ENCODE measurements around the gene TRRAP. TPM values are rescaled to one million over a fixed set of nuclear protein-coding genes. Genes with fewer than 3 reads are reported as not detected.

Gene TRRAP
- total RNA-seq, 3 donors from 2014 or later = 36.2 to 47.8 (median 44.5) TPM

DNA sequence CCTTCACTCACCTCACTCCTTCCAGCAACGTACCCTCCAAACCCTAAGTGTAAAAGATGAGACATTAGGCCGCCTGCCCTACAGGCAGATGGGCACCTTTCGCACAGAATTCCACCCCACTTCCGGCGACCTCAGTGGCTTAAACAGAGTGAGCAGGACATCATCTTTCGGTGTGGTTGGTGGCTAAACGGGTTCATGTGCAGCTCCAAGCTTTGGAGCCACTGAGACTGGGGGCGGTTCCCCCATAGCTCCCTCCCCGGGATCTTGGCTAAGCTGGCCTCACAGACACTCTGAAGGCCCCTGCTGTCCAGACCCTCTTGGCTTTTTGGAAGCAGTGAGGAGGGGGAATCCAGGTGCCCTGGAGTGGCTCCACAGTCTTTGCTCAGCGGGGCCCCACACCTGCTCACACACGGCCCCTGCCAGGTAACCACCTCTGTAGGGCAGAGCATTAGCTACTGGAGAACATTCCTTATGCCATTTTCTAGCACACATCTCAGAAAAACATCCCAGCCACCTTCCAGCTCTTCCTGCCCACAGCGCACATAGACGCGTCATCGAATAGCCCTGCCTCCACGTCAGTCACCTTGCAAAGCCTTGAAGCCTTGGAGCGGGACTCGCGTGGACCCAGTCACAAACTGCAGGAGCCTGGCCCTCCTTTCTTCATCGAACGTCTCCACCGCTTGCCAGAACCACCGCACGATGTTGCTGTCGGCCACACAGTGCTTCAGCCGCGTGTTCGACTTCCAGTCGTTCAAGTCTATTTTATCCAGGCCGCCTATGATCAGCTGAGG, 156.8 kb downstream of the TRRAP start:
- DNase-seq (no peak), ATAC-seq (no peak)
- peaks cover 10% of the 10 kb centered on the region for H3K36me3 ChIP-seq (ENCODE audit: low read depth)
- H3K4me3 ChIP-seq = no peak overlapping the region
- no peaks in the 10 kb centered on the region for H3K9me3 ChIP-seq
- TF ChIP-seq, protein P1, sequence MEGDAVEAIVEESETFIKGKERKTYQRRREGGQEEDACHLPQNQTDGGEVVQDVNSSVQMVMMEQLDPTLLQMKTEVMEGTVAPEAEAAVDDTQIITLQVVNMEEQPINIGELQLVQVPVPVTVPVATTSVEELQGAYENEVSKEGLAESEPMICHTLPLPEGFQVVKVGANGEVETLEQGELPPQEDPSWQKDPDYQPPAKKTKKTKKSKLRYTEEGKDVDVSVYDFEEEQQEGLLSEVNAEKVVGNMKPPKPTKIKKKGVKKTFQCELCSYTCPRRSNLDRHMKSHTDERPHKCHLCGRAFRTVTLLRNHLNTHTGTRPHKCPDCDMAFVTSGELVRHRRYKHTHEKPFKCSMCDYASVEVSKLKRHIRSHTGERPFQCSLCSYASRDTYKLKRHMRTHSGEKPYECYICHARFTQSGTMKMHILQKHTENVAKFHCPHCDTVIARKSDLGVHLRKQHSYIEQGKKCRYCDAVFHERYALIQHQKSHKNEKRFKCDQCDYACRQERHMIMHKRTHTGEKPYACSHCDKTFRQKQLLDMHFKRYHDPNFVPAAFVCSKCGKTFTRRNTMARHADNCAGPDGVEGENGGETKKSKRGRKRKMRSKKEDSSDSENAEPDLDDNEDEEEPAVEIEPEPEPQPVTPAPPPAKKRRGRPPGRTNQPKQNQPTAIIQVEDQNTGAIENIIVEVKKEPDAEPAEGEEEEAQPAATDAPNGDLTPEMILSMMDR (IDR thresholded peaks at IDR 0.05) = no peak
- H3K4me1 ChIP-seq (ENCODE audit: low read depth) = no peaks in the 10 kb centered on the region
- intact Hi-C loops (cut with DNase I, micrococcal nuclease) = no loop called here

DNA sequence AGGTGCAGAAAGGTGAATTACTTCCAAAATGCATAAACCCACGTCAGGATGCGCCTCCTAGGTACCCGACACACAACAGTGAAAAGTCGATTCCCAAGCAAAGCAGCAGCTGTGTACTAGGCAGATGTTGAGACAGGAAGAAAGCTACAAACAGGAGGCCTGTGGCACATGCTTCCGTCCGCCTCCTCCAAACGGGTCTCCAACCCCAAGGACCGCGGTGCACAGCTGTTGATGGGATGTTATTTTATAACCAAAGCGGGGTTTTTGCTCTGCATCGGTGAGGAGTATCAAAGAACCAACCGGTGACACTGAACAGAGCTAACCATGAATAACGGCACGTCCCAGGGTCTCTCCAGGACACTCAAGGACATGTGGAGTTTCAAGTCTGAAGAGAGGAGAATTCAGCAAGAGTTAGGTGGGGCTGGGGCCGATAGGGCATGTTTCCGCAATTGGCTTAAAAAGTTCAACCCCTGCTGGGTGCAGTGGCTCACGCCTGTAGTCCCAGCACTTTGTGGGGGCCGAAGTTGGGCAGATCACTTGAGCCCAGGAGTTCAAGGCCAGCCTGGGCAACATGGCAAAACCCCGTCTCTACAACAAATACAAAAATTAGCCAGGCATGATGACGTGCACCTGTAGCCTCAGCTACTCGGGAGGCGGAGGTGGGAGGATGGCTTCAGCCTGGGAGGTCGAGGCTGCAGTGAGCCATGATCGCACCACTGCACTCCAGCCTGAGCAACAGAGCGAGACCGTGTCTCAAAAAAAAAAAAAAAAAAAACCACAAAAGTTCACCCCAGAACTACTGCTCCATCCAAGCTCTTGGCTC, 157.6 kb downstream of the TRRAP start:
- intact Hi-C loops (cut with DNase I, micrococcal nuclease) = no loop called here
- no peak for DNase-seq

DNA sequence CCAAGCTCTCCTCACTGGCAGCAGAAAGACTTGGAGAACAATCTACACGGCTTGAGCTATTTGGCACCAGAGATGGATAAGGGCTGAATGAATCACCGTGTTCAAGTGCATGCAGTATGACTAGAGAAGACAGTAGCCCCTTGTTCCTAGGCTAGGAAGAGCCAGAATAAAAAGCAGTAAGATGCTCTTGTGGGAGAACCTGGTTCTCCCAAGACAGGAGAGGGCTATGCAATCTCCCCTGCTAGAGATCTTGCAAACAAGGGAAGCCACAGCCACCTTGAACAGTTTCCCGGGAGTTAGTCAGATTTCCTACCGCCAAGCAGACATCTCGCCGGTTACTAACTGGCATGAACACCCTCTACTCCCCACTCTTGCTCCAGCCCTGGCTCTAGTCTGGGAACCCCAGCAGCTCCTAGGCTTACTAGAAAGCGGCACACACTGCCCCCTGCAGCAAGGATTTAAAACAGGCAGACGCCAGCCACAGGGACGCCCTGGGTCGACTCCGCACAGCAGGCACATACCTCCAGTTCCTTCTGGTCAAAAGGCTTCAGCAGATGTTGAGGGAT, 158.3 kb downstream of the TRRAP start:
- no peaks in the 10 kb centered on the region for H3K9me3 ChIP-seq
- H3K36me3 ChIP-seq (ENCODE audit: low read depth) = peaks cover 6% of the 10 kb centered on the region
- ATAC-seq (no peak), DNase-seq (no peak)
- peaks cover 12% of the 10 kb centered on the region for H3K4me1 ChIP-seq (ENCODE audit: low read depth)
- intact Hi-C loops (cut with DNase I, micrococcal nuclease) = no loop called here
- H3K4me3 ChIP-seq = no peak overlapping the region
- TF ChIP-seq, protein P1 (IDR thresholded peaks at IDR 0.05) = no peak

More for the DNA sequence above, 157.6 kb downstream of the TRRAP start:
- H3K4me3 ChIP-seq = no peak overlapping the region
- TF ChIP-seq, protein P1 (IDR thresholded peaks at IDR 0.05) = no peak
- H3K4me1 ChIP-seq (ENCODE audit: low read depth) = peaks cover 5% of the 10 kb centered on the region
- H3K36me3 ChIP-seq (ENCODE audit: low read depth) = peaks cover 10% of the 10 kb centered on the region
- no peak for ATAC-seq
- no peaks in the 10 kb centered on the region for H3K9me3 ChIP-seq

- intact Hi-C loops (cut with DNase I, micrococcal nuclease) = no loop called here
- TF ChIP-seq, protein P1 (IDR thresholded peaks at IDR 0.05) = no peak
- peaks cover 7% of the 10 kb centered on the region for H3K36me3 ChIP-seq (ENCODE audit: low read depth)
- DNase-seq (no peak), ATAC-seq (no peak)
- H3K4me3 ChIP-seq = no peak overlapping the region
- peaks cover 13% of the 10 kb centered on the region for H3K4me1 ChIP-seq (ENCODE audit: low read depth)
- H3K9me3 ChIP-seq = no peaks in the 10 kb centered on the region
These were observed 159.1 kb downstream of the TRRAP start for GRCh38 chr7:99037327-99037940.

GRCh38 chr7:99038086-99038855, 159.9 kb downstream of the TRRAP start:
- TF ChIP-seq, protein P1 (IDR thresholded peaks at IDR 0.05) = no peak
- no peaks in the 10 kb centered on the region for H3K9me3 ChIP-seq
- DNase-seq (peak in 1 of 3 donors; percentile 27), ATAC-seq (peak; percentile 49)
- H3K36me3 ChIP-seq (ENCODE audit: low read depth) = peaks cover 7% of the 10 kb centered on the region
- peaks cover 15% of the 10 kb centered on the region for H3K4me1 ChIP-seq (ENCODE audit: low read depth)
- H3K4me3 ChIP-seq = no peak overlapping the region
- intact Hi-C loops (cut with DNase I, micrococcal nuclease) = no loop called here
